Testis (tissue), 3 donors: Measurements from ENCODE around the gene IFI44. TPM values are rescaled to one million over a fixed set of nuclear protein-coding genes. Genes with fewer than 3 reads are reported as not detected.

ENCODE experiments used
- DNase-seq: peaks from one replicate; pipeline ENCODE4 v3.0.0-alpha.2; 2019
- H3K27ac ChIP-seq, 2 donors: fragments of 200-600 bp; sonication (generic); one replicate each; pipeline ENCODE4 v1.5.1; 2019
- H3K27me3 ChIP-seq: fragments of 200-600 bp; sonication (generic); one replicate; pipeline ENCODE4 v1.5.1; 2019
- H3K36me3 ChIP-seq: fragments of 200-600 bp; sonication (generic); one replicate; pipeline ENCODE4 v1.5.1; 2017; ENCODE audit warnings: low read depth; ENCODE audit errors: missing control alignments
- H3K4me1 ChIP-seq: fragments of 200-600 bp; sonication (generic); one replicate; pipeline ENCODE4 v1.5.1; 2019
- H3K4me3 ChIP-seq, 2 donors: fragments of 200-600 bp; sonication (generic); one replicate each; pipeline ENCODE4 v1.5.1; 2017 to 2019
- H3K9me3 ChIP-seq: fragments of 200-600 bp; sonication (generic); one replicate; pipeline ENCODE4 v1.5.1; 2017
- CTCF ChIP-seq, 3 experiments: fragments of 450-650 bp in 2 of 3; fragments of 200-600 bp in 1 of 3; sonication (generic) in 1 of 3; IDR thresholded peaks; one replicate each; pipeline ENCODE4 v1.5.1; 2016 to 2019; ENCODE audit warnings: antibody characterized with exemption in 3 of 3, mild to moderate bottlenecking in 2 of 3, moderate library complexity in 1 of 3
- POLR2A ChIP-seq: fragments of 450-650 bp; IDR thresholded peaks from one replicate; pipeline ENCODE4 v1.6.1; 2017; ENCODE audit warnings: antibody characterized with exemption, mild to moderate bottlenecking, moderate library complexity
- WGBS, 2 donors: methylation state at CpG; one replicate each; pipeline ENCODE4 v1.1.5; 2018; 5-methylcytosine and 5-hydroxymethylcytosine counted together
- intact Hi-C: fragments of 100-400 bp; cut with DNase I; formaldehyde crosslinking; loops from one replicate; pipeline ENCODE4 v1.15.1; 2023; ENCODE audit warnings: low total_unique reads
- polyA plus RNA-seq: library from polyadenylated mRNA; stranded (reverse); fragments of 350-450 nt; fragmentation: Illumina TruSeq; extraction: RNeasy Lipid Tissue Mini Kit (QIAGEN cat#74804); gene quantifications from one replicate; pipeline ENCODE4 v1.2.3, GENCODE V29; 2014; ENCODE audit warnings: low read depth, low replicate concordance; ENCODE audit not compliant: insufficient read depth
- total RNA-seq, 2 donors: library from RNA; depleted of rRNA; stranded (reverse); fragments of >200 nt; gene quantifications; one replicate each; pipeline ENCODE4 v1.2.3, GENCODE V29; 2016

IFI44 gene
- total and polyA plus RNA-seq, 3 donors from 2014 or later = 7.5 to 17.7 (median 12.3) TPM

- intact Hi-C loops = loop anchor here (10.0 kb wide), 1 partner anchor 62 kb away; no protein-coding TSS in a partner anchor
- 69 to 75% methylated on average over 3 of the region's 3 CpGs for WGBS, 2 donors
- no peaks in the 10 kb centered on the region for H3K36me3 ChIP-seq
- no peak overlapping the region for H3K4me3 ChIP-seq
- H3K9me3 ChIP-seq = no peaks in the 10 kb centered on the region
- DNase-seq = no peak
- no peak overlapping the region for H3K27ac ChIP-seq
- H3K27me3 ChIP-seq = no peaks in the 10 kb centered on the region
- no peaks in the 10 kb centered on the region for H3K4me1 ChIP-seq
- TF ChIP-seq CTCF (IDR thresholded peaks at IDR 0.05) = no peak
- TF ChIP-seq POLR2A = no peak
Observed at GRCh38 chr1:78676993-78677392, 27.4 kb downstream of the IFI44 start.

GRCh38 chr1:78677788-78678187, 28.2 kb downstream of the IFI44 start:
- Histone ChIP-seq H3K27ac (no peak overlapping the region), H3K27me3 (no peaks in the 10 kb centered on the region), H3K4me1 (no peaks in the 10 kb centered on the region), H3K4me3 (no peak overlapping the region), H3K9me3 (no peaks in the 10 kb centered on the region), H3K36me3 (no peaks in the 10 kb centered on the region)
- TF ChIP-seq POLR2A (no peak), CTCF (IDR thresholded peaks at IDR 0.05) (no peak)
- 93 to 98% methylated on average over 3 of the region's 3 CpGs for WGBS, 2 donors
- DNase-seq = no peak
- intact Hi-C loops = loop anchor here (10.0 kb wide), 1 partner anchor 63 kb away; no protein-coding TSS in a partner anchor

- TF ChIP-seq CTCF (IDR thresholded peaks at IDR 0.05) (no peak), POLR2A (no peak)
- intact Hi-C loops = loop anchor here (10.0 kb wide), 1 partner anchor 64 kb away; no protein-coding TSS in a partner anchor
- Histone ChIP-seq H3K4me1 (no peaks in the 10 kb centered on the region), H3K27ac (no peak overlapping the region), H3K9me3 (no peaks in the 10 kb centered on the region), H3K4me3 (no peak overlapping the region), H3K36me3 (no peaks in the 10 kb centered on the region), H3K27me3 (no peaks in the 10 kb centered on the region)
- no peak for DNase-seq
Observed at GRCh38 chr1:78678324-78678723, 28.7 kb downstream of the IFI44 start.

- H3K27me3 ChIP-seq = no peaks in the 10 kb centered on the region
- intact Hi-C loops = no loop called here
- H3K27ac ChIP-seq = no peak overlapping the region
- no peaks in the 10 kb centered on the region for H3K9me3 ChIP-seq
- H3K4me1 ChIP-seq = no peaks in the 10 kb centered on the region
- TF ChIP-seq CTCF (IDR thresholded peaks at IDR 0.05) (no peak), POLR2A (no peak)
- no peak for DNase-seq
- H3K4me3 ChIP-seq = no peak overlapping the region
- H3K36me3 ChIP-seq = no peaks in the 10 kb centered on the region
- WGBS, 2 donors = 80 to 82% methylated on average over 2 of the region's 2 CpGs
Observed at GRCh38 chr1:78681265-78681664, 31.6 kb downstream of the IFI44 start.

- 55 to 76% methylated on average over 3 of the region's 3 CpGs for WGBS, 2 donors
- Histone ChIP-seq H3K4me3 (no peak overlapping the region), H3K27ac (no peak overlapping the region)
Observed at GRCh38 chr1:78682496-78682895, 32.9 kb downstream of the IFI44 start.

More at GRCh38 chr1:78682496-78682895, 32.9 kb downstream of the IFI44 start:
- no peaks in the 10 kb centered on the region for H3K36me3 ChIP-seq
- H3K9me3 ChIP-seq = no peaks in the 10 kb centered on the region
- TF ChIP-seq CTCF (IDR thresholded peaks at IDR 0.05) = no peak
- no peak for TF ChIP-seq POLR2A
- H3K27me3 ChIP-seq = no peaks in the 10 kb centered on the region
- no peak for DNase-seq
- intact Hi-C loops = no loop called here
- no peaks in the 10 kb centered on the region for H3K4me1 ChIP-seq
